MCF 10A (cell line): ENCODE results near the gene ZBTB44. TPM values are rescaled to one million over a fixed set of nuclear protein-coding genes. Genes with fewer than 3 reads are reported as not detected.

Source experiments
- BruUV-seq: library from RNA; stranded (reverse); fragments of 400-500 nt; replicated peaks from 2 replicates; lab custom pipeline; 2021; lab: Mats Ljungman, UMichigan
- CTCF ChIA-PET: fragments of 300-600 bp; sonication (Branson Sonifier 250); formaldehyde crosslinking; extraction: SDS; loops from one replicate; lab custom pipeline; 2021; ENCODE audit warnings: antibody characterized with exemption, inconsistent platforms; lab: Yijun Ruan, JAX
- POLR2A ChIA-PET: fragments of 300-600, 350-650 bp; sonication (Branson Sonifier 250); formaldehyde crosslinking; extraction: SDS; loops from one replicate; lab custom pipeline; 2020; ENCODE audit warnings: antibody characterized with exemption, inconsistent platforms; lab: Yijun Ruan, JAX
- DNase-seq: peaks from one replicate; pipeline ENCODE4 v3.0.0-alpha.2; 2018; ENCODE audit not compliant: unreplicated experiment
- H3K27ac Mint-ChIP-seq: one replicate; pipeline ENCODE4 v1.8.0; 2022; ENCODE audit warnings: mild to moderate bottlenecking, low read depth, mixed read lengths; ENCODE audit not compliant: unreplicated experiment
- H3K27me3 Mint-ChIP-seq: one replicate; pipeline ENCODE4 v1.8.0; 2022; ENCODE audit warnings: mixed read lengths; ENCODE audit not compliant: insufficient read depth, unreplicated experiment
- H3K36me3 Mint-ChIP-seq: one replicate; pipeline ENCODE4 v1.8.0; 2022; ENCODE audit warnings: mild to moderate bottlenecking, moderate library complexity, mixed read lengths; ENCODE audit not compliant: insufficient read depth, unreplicated experiment
- H3K4me1 Mint-ChIP-seq: one replicate; pipeline ENCODE4 v1.8.0; 2022; ENCODE audit warnings: mixed read lengths; ENCODE audit not compliant: insufficient read depth, unreplicated experiment
- H3K4me3 Mint-ChIP-seq: one replicate; pipeline ENCODE4 v1.8.0; 2022; ENCODE audit warnings: mild to moderate bottlenecking, moderate library complexity, mixed read lengths; ENCODE audit not compliant: unreplicated experiment
- H3K9me3 Mint-ChIP-seq: one replicate; pipeline ENCODE4 v1.8.0; 2022; ENCODE audit warnings: mixed read lengths; ENCODE audit not compliant: unreplicated experiment
- CTCF ChIP-seq: fragments of 200-600 bp; IDR thresholded peaks from one replicate; pipeline ENCODE4 v1.8.0; 2022; ENCODE audit warnings: antibody characterized with exemption, mild to moderate bottlenecking; ENCODE audit not compliant: unreplicated experiment
- intact Hi-C: fragments of 100-400 bp; cut with micrococcal nuclease; formaldehyde crosslinking; loops from 2 replicates; pipeline ENCODE4 v1.14.1; 2022
- total RNA-seq: library from RNA; stranded (reverse); gene quantifications from 2 replicates; pipeline ENCODE4 v1.2.3, GENCODE V29; 2022

The ZBTB44 gene
- total RNA-seq, 1 experiment from 2014 or later: 28.5 TPM

GRCh38 chr11:130312046-130312445, 2.7 kb downstream of the ZBTB44 start:
- H3K27me3 Mint-ChIP-seq: no peaks in the 10 kb centered on the region
- no peaks in the 10 kb centered on the region for H3K9me3 Mint-ChIP-seq
- POLR2A ChIA-PET: interaction anchor here (0.6 to 1.4 kb wide), 8 partner anchors 9 to 450 kb away, joined by 3 to 7 read pairs (median 4); no protein-coding TSS in a partner anchor
- peaks cover 25% of the 10 kb centered on the region for H3K4me1 Mint-ChIP-seq
- BruUV-seq: no TSS peak
- H3K4me3 Mint-ChIP-seq: peak overlapping the region; percentile 86
- no peak overlapping the region for H3K27ac Mint-ChIP-seq
- H3K36me3 Mint-ChIP-seq: peaks cover 8% of the 10 kb centered on the region
- no peak for TF ChIP-seq CTCF
- no peak for DNase-seq
- CTCF ChIA-PET: interaction anchor here (0.6 kb wide), 1 partner anchor 614 kb away, joined by 3 read pairs; no protein-coding TSS in a partner anchor
- intact Hi-C loops: no loop called here

GRCh38 chr11:130310622-130311021, 4.1 kb downstream of the ZBTB44 start:
- Mint-ChIP-seq H3K27me3 (no peaks in the 10 kb centered on the region), H3K4me3 (no peak overlapping the region), H3K9me3 (no peaks in the 10 kb centered on the region), H3K27ac (peak overlapping the region; percentile 31), H3K36me3 (peaks cover 8% of the 10 kb centered on the region), H3K4me1 (peaks cover 25% of the 10 kb centered on the region)
- DNase-seq: no peak
- ChIA-PET POLR2A (interaction anchor here (0.6 to 1.4 kb wide), 6 partner anchors 7 to 308 kb away, joined by 3 to 5 read pairs (median 3); partner anchors contain the start of gene PRDM10), CTCF (interaction anchor here (0.6 to 1.2 kb wide), 2 partner anchors 98 to 153 kb away, joined by 3 to 5 read pairs; no protein-coding TSS in a partner anchor)
- intact Hi-C loops: no loop called here
- no peak for TF ChIP-seq CTCF
- no TSS peak for BruUV-seq

- Mint-ChIP-seq H3K4me1 (peaks cover 22% of the 10 kb centered on the region), H3K36me3 (no peaks in the 10 kb centered on the region), H3K27ac (no peak overlapping the region), H3K27me3 (no peaks in the 10 kb centered on the region), H3K9me3 (peaks cover 7% of the 10 kb centered on the region), H3K4me3 (no peak overlapping the region)
- no TSS peak for BruUV-seq
- ChIA-PET CTCF (interaction anchor here (0.8 kb wide), 1 partner anchor 78 kb away, joined by 4 read pairs; no protein-coding TSS in a partner anchor), POLR2A (no interaction called here)
- no peak for DNase-seq
- intact Hi-C loops: no loop called here
- no peak for TF ChIP-seq CTCF
These were observed 5.8 kb downstream of the ZBTB44 start for GRCh38 chr11:130308886-130309285.

- H3K4me1 Mint-ChIP-seq: peaks cover 22% of the 10 kb centered on the region
- BruUV-seq: no TSS peak
- H3K4me3 Mint-ChIP-seq: no peak overlapping the region
- H3K36me3 Mint-ChIP-seq: no peaks in the 10 kb centered on the region
- CTCF ChIA-PET: interaction anchor here (0.8 kb wide), 1 partner anchor 79 kb away, joined by 4 read pairs; no protein-coding TSS in a partner anchor
- no peaks in the 10 kb centered on the region for H3K27me3 Mint-ChIP-seq
- H3K27ac Mint-ChIP-seq: no peak overlapping the region
- intact Hi-C loops: no loop called here
- peaks cover 7% of the 10 kb centered on the region for H3K9me3 Mint-ChIP-seq
- TF ChIP-seq CTCF: no peak
- DNase-seq: no peak
- POLR2A ChIA-PET: interaction anchor here (0.5 kb wide), 1 partner anchor 31 kb away, joined by 4 read pairs; no protein-coding TSS in a partner anchor
These were observed 6.7 kb downstream of the ZBTB44 start for GRCh38 chr11:130308059-130308458.
